Kidney capillary endothelial cell (primary cell): ENCODE measurements around the gene UBE2O.

Experiments
- DNase-seq: peaks from one replicate; pipeline ENCODE4 v3.0.0-alpha.2; 2018; ENCODE audit warnings: low spot score

Gene UBE2O

GRCh38 chr17:76452660-76453430 lies at the start of gene UBE2O:
Gene UBE2O (minus strand): TSS chr17:76453152. CDS start chr17:76453141, 11 bp downstream.
- peak; percentile 75 for DNase-seq

- DNase-seq: no peak
These were observed 48.9 kb upstream of the UBE2O start for GRCh38 chr17:76501827-76502307.

GRCh38 chr17:76501018-76501826 lies 48.3 kb upstream of the UBE2O start, which contains the start of gene RHBDF2:
Gene RHBDF2 (minus strand): TSS chr17:76501423. CDS start chr17:76481524, 19,899 bp downstream.
- DNase-seq: peak; percentile 38

- no peak for DNase-seq
These were observed 47.7 kb upstream of the UBE2O start for GRCh38 chr17:76500747-76501017.

GRCh38 chr17:76500074-76500746 lies 47.3 kb upstream of the UBE2O start:
- no peak for DNase-seq

- no peak for DNase-seq
These were observed 46.3 kb upstream of the UBE2O start for GRCh38 chr17:76499267-76499667.

- no peak for DNase-seq
These were observed 45.9 kb upstream of the UBE2O start for GRCh38 chr17:76498876-76499251.

- peak; percentile 78 for DNase-seq
These were observed 45.3 kb upstream of the UBE2O start for GRCh38 chr17:76497979-76498875.

- no peak for DNase-seq
These were observed 44.7 kb upstream of the UBE2O start for GRCh38 chr17:76497699-76497978.

GRCh38 chr17:76496464-76496863 lies 43.5 kb upstream of the UBE2O start:
- no peak for DNase-seq

- no peak for DNase-seq
These were observed 42.9 kb upstream of the UBE2O start for GRCh38 chr17:76495663-76496400.

- no peak for DNase-seq
These were observed 40.7 kb upstream of the UBE2O start for GRCh38 chr17:76493505-76494167.

GRCh38 chr17:76492989-76493501 lies 40.1 kb upstream of the UBE2O start:
- peak; percentile 82 for DNase-seq

- no peak for DNase-seq
These were observed 39.4 kb upstream of the UBE2O start for GRCh38 chr17:76492123-76492988.

- no peak for DNase-seq
These were observed 38.5 kb upstream of the UBE2O start for GRCh38 chr17:76491271-76492122.

GRCh38 chr17:76490112-76490710 lies 37.3 kb upstream of the UBE2O start:
- DNase-seq: no peak

GRCh38 chr17:76487451-76488192 lies 34.7 kb upstream of the UBE2O start:
- DNase-seq: no peak
